ENCODE measurements around the gene SLC9A9.
"Not testable (repeated sequence)": the region's sequence is repeated elsewhere in the genome, so short reads cannot be mapped to it uniquely, and the experiment has no call there.

SLC9A9 gene

DNA sequence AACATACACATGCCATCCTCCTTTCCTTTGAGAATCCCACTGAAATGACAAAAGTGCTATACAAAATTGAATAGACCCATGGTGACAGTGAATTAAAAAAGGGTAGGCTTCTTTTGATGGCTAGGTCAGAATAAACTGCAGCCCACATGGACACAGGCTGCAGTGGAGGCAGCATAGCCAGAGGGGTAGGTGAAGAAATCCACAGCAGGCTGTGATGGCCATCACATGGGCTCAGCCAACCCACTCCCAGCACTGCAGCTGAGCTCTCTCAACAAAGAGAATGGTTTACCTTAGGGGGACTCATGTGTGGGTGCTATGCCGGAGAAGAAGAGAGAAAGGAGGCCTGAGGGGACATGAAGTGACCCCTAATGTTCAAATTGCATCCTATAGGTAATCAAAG is 397.6 kb downstream of the SLC9A9 start:
- no peak for DNase-seq (ENCODE audit: low read depth)

DNA sequence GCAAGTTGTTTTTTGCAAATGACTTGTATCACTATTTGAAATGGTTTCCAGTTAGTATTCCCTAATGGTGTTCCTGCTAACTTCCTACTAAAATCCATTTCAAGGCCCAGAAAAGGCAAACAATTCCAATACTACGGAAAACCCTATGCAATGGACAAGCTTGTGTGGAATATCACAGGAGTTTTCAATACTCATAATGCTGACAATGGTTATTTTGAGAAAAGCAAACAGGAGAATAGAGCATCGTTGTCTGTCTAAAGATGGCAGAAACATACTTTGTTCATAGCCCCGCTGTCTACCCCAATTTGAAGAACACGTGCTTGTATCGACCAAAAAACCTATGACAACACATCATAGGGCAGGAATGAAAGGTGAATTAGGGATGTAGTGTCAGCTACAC is 400.8 kb downstream of the SLC9A9 start:
- no peak for DNase-seq (ENCODE audit: low read depth)

DNA sequence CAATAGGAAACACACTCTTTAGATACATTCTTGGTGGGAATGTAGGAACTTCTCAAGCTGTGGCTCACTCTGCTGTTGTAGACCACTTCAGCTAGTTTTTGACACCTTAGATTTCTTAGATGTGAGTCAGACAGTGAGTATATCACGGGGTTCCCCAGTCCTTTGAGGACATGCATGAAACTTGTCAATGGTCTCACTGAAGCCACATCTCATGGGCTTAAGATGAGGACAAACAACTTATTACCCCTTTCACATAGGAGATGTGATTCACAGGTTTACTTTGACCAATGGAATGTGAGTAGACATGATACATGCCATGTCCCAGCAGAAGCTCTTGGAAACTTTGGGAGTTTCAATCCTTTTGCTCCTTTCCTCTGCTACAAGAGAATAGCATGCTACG is 403.1 kb downstream of the SLC9A9 start:
- DNase-seq (ENCODE audit: low read depth) = no peak

DNA sequence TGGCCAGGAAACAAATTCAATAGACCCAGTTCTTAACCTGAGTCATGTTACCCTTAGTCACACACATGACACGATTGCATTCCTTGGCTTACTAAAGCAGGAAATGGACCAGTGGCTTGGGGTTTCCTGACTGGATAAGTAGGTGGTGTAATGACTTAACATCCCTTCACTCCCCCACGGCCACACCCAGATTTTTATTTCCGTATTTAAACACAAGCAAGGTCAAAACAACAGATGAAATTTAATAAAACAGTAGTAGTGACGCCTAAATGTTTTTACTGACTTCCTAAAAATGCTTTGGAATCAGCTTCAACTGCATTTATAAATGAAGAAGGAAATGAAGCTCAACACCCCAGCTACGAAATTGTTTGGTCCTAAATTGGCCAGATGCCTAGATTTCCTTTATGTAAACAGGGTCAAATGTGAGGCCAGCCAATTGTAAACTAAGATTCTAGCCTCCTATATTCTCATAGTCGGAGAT is 404.4 kb downstream of the SLC9A9 start:
- peak; percentile 20 for DNase-seq (ENCODE audit: low read depth)

DNA sequence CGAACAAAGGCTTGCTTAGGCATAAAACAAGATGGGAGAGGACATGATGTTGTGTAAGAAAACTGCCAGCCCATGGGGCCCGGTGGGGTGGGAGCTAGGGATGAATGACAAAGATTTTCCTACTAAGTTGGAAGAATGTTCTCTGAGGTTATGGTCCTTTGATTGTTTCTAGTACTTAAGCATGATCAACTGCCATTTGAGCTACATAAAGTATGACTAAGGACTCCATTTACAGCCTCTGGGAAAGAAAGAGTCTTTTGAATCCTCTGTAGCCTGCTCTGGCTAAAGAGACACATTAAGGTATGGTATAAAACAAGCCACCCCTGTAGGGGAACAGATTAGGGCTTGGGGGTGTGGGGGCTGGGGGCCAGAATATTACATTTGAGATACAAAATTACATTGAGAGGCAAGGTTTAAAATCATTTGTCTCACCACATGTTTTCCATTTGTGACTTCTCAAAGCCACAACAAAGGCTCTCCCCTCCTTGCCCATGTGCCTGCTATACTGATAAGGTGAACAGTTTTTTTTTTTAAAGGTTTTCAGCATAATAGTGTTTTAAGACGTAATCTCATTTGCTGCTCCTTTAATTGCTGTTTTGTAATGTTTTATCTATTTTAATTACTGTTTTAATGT is 405.3 kb downstream of the SLC9A9 start:
- DNase-seq (ENCODE audit: low read depth) = no peak

DNA sequence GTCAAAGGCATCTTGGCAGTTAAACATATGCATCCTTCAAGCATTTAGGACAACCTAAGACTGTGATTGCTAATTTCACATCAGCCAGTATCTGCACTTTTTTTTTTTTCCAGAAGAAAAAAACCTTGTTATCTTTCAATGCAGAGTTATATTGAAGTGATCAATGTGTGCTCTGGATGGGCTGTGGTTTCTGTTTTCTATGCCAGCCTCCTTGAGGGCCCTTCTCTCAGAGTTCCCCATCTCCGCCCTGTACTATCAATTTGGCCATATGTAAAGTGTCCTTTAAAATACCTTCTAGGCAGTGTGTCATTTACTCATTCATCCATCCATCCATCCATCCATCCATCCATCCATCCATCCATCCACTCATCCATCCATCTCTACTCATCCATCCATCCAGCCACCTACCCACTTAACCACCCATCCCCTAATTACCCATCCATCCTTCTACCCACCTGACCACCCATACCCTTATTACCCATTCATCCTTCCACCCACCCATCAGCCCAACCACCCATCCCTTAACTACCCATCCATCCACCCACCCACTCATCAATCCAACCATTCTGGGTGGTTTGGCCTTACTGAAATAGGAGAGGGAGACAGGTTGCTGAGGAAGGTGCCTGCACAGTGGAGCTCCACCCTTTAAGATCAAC is 406.6 kb downstream of the SLC9A9 start:
- no peak for DNase-seq (ENCODE audit: low read depth)

DNA sequence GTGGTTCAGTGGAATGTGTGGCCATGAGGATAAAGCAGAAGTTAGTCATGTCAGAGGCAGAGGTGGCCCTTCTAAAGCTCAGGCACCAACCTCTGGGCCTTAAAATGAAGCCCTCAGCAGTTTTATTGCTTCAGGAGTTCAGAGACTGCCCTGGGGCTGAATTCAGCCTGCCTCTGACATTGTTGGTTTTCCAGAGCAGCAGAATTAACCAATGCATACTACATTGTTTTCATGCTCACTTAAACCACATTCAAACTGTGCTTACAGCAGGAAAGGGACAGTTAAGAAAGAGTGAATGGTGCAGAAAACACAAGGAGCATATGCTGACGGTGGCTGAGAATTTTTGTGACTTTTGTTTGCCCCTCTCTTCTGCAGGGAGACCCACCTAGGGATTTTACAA is 408.5 kb downstream of the SLC9A9 start:
- no peak for DNase-seq (ENCODE audit: low read depth)

DNA sequence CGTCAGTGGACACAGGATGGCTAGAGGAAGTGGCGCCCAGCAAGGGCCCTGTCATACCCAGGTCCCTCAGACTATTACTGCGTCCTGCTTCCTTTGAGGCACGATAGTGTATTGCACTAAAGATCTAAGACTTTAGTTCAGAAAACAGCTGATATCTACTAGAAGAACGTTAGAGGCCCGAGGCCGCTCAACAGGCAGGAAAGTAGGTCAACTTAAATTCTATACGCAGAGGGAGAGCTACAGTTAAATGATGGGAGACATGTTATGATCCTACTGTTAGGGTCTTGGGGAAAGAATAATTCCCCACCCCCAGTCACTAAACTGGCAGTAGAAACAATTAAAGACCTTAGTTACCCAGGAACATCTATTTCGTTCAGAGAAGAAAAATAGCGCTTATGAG is 410.9 kb downstream of the SLC9A9 start:
- DNase-seq (ENCODE audit: low read depth) = no peak

DNA sequence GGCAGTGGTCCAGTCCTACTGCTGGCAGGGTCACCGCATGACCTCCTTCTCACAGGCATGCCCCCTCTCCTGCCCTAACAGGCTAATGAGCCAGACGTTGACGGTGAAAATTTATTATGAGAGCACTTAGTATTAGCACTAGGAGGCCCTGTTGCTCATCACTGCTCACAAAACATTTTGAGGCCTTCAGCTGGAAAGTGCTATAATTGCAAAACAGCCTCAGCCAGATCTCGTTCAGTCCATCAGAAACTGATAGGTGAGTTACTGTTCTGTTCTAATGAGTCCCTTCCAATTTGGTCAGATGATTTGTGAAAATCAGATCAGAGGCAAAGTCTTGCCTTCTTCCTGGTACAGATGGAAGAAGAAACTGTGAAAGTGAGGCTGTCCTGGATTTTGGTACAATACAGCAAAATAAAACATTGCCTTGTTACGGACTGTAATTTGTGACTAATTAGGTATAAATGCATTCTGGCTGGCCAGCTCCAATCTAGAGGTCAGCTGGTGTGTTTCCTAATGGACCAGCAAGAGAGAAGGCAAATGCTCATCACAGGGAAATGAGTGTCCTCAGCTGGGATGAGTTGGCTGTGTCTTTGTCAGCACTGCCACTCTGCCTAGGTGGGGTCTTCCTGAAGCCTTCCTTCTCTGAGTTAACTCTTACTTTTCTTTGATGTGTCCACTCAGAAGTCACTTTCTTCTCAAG is 411.9 kb downstream of the SLC9A9 start:
- no peak for DNase-seq (ENCODE audit: low read depth)

DNA sequence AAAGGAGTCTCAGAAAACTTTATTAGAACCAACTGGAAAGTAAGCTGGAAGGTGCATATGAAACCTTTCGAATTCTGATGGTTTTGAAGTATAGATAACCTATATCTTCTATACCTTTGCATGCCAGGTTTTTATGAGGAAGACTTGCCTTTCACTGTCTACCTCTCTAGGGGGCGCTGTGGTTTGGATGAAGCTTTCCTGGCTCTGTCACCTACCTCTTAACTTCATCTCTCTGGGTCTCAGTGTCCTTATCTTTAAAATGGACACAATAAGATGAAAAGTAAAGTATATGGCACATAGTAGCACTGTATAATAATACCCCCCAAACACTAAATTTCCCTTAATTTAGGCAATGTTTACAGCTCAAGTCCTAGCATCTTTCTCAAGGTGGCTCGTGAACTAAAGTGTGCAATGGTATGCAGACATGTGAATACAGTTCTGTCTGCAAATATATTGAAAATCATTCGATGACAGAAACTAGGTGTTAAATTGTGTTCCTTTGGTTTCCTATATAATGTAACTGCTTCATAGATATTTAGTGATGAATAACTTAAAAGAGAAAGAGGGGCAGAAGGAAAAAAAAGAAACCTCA is 414.4 kb downstream of the SLC9A9 start:
- DNase-seq (ENCODE audit: low read depth) = no peak

DNA sequence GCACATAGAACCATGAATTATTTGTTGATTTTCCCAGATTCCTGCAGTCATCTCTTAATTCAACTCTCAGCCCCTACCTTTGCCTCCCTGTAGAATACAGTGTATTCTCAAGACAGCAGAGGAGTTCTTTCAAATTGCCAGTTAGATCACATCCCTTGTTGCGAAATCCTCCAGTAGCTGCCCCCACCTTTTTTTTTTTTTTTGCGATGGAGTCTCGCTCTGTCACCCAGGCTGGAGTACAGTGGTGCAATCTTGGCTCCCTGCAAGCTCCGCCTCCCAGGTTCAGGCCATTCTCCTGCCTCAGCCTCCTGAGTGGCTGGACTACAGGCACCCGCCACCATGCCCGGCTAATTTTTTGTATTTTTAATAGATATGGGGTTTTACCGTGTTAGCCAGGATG is 417.0 kb downstream of the SLC9A9 start:
- not testable (repeated sequence) for DNase-seq (ENCODE audit: low read depth)

DNA sequence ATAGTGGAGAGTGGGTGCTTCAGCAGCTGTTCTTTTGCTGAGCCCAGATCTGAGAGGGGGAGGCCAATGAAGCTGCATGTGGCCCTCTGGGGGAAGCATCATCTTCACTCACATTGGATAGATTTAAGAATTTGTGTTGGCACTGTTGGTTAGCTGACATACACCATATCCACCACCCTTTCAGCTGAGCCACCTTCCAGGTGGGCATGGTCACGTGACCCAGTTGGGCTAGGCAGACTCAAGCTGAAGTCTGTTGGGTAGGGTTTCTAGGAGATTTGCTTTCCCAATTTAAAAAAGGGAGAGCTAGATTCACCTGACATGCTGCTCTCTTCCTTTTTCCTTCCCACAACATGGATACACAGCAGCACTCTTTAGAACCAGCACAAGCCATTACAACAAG is 417.7 kb downstream of the SLC9A9 start:
- DNase-seq (ENCODE audit: low read depth) = no peak

DNA sequence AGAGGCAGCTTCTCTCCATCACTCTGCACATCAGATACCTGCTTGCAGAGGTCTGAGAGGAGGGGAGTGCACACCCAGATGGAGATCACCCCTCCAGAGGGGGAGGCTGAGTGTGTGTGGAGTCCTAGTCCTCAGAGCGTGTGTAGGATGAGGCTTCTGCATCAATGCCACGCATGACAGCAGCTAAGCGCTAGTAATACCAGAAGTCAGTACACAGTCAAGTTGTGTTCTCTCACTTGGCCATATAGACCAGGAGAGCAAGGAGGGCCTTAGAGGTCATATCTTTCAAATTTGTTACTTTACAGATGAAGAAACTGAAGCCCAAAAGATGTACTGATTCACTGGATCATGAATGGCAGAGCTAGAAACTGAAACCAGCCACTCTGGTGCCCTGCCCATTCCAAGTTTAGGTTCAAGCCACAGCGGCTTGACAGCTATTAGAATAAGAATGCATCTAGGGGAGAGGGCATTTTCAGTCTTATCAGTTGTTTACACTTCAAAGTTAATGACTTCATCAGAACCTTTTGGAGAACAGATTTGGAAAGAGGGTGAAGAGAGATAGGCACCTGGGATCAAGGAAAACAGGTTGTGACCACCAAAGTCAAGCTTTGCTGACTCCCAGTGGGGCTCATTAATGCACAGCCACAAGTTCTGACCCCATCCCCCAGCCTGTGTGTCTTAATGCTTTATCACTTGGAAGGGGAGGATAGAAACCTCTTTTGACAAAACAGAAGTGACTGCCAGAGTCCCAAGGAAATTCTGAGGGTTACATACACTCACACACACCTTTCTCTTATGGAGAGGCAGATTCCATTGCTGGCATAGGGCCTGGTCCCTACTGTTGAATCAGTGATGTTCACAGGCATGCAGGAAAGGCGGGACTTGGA is 418.4 kb downstream of the SLC9A9 start:
- DNase-seq (ENCODE audit: low read depth) = no peak

DNA sequence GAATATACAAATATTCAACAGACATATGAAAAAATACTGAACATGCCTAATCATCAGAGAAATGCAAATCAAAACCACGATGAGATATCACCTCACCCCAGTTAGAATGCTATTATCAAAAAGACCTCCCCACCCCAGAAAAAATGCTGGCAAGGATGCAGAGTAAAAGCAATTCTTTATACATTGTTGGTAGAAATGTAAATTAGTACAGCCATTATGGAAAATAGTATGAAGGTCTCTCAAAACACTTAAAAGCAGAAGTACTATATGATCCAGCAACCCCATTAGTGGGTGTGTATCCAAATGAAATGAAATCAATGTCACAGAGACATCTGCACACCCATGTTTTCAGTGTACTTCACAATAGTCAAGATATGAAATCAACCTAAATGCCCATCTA is 420.0 kb downstream of the SLC9A9 start:
- DNase-seq (ENCODE audit: low read depth) = no peak

DNA sequence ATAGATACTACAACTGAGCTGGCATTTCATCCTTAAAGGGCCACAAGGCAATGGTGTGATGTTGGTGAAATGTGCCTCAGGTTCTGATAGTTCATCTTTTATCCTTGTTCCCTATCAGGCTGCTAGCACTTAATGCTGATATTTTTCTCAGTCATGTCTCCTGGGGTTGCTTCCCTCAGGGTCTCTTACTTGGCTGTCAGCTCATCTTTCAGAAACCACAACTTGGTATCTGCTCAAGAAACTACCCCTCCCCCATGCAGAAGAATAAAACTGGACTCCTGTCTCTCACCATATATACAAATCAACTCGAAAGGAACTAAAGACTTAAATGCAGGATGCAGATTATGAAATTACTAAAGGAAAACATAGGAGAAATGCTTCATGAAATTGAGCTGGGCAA is 420.6 kb downstream of the SLC9A9 start:
- DNase-seq (ENCODE audit: low read depth) = no peak

DNA sequence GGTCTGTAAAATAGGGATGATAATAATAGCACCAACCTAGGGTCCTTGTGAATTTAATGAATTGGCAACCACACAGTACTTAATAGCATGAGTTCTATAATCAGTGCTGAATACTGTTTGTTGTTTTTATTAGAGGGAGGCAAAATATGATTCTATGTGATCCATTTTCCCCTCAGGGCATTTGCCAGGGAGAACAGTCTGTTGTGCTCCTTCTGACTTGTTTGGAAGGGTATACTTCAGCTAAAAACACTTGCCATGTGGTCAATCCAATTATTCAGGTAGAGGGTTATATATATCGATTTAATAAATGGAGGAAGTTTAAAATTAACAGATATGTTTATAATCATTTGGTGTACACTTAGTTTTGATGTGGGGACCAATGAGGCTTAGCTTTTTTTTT is 423.4 kb downstream of the SLC9A9 start:
- DNase-seq (ENCODE audit: low read depth) = no peak

DNA sequence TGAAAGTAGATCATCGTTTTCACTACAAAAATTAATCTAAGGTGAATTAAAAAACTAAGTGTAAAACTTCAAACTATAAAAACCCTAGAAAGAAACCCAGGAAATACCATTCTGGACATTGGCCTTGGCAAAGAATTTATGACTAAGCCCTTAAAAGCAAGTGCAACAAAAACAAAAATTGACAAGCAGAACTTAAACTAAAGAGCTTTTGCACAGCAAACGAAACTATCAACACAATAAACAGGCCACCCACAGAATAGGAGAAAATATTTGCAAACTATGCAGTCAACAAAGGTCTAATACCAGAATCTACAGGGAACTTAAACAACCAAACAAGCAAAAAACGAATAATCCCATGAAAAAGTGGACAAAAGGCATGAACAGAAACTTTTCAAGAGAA is 426.7 kb downstream of the SLC9A9 start:
- DNase-seq (ENCODE audit: low read depth) = no peak

DNA sequence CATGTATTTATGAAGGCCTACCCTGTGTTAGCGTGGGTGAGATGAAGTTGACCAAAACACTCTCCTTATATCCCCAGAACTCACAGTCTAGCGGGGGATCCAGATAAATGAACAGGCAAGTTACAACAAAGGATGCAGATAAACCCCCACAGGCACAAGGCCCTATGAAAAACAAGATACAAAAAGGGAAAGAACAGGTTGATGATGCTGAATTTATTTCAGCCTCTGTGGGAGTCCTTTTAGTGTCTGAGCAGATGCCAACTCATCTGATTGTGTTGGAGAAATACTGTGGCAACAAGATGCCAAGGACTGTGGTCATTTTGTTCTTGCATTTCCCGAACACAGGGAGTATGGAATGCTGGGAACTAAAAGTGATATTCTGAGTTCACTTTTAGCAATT is 428.7 kb downstream of the SLC9A9 start:
- no peak for DNase-seq (ENCODE audit: low read depth)

DNA sequence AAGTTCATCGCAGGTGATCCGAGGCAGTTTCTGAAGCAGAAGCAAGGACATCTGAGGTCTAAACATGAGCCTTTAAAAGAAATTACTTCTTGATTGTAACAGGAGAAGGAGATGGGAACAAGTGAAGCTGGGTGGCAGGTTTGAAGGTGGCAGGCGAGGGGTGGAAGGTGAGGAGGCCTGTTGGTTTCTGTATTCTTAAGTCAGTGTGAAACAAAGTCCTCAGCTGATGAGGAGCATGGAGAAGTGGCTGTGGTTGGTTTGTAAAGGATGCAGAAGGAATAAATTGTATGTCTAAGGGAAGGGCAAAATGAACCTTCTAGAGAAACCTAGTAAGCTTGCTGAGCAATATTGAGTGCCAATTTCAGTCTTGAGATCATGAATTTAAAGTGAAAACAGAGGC is 429.9 kb downstream of the SLC9A9 start:
- DNase-seq (ENCODE audit: low read depth) = no peak

DNA sequence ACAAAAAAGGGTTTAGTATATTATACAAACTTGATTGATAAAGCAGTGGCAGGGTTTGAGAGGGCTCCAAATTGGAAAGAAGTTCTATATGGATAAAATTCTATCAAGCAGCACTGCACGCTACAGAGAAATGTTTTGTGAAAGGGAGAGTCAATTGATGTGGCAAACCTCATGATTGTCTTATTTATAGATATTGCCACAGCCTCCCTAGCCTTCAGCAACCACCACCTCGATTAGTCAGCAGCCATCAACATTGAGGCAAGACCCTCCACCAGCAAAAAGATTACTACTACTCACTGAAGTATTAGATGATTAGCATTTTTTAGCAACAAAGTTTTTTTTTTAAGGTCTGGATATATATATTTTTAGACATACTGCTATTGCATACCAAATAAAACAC is 432.0 kb downstream of the SLC9A9 start:
- no peak for DNase-seq (ENCODE audit: low read depth)

DNA sequence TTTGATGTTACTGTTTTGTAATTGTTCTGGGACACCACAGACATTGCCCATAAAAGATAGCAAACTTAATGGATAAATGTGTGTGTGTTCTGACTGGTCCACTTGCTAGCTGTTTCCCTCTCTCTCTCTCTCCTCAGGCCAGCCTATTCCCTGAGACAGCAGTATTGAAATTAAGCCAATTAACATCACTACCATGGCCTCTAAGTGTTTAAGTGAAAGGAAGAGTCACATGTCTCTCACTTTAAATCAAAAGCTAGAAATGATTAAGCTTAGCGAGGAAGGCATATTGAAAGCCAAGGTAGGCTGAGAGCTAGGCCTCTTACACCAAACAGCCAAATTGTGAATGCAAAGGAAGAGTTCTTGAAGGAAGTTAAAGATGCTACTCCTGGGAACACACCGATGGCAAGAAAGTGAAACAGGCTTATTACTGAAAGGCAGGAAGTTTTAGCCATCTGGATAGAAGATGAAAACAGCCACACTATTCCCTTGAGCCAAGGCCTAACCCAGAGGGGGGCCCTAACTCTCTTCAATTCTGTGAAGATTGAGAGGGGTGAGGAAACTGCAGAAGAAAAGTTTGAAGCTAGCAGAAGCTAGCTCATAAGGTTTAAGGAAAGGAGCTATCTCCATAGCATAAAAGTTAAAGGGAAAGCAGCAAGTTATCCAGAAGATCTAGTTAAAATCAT is 433.6 kb downstream of the SLC9A9 start:
- DNase-seq (ENCODE audit: low read depth) = no peak

DNA sequence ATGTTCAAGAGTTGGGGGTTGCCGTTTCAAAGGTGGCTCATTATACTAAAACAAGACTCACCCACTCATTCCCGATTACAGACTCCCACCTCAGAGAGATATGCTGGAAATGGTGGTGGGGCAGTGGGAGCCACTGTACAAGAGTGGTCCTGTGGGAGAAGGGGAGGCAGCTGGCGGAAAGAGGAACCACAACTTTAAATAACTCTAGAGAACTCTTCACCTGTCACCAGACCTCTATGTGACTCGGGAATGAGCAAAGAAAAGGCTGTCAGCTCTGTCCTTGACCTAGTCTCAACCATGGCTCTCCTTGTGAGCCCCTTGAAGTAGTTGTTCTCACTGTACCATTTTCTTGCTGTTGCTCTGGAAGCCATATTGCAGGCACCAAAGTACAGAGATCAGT is 434.9 kb downstream of the SLC9A9 start:
- no peak for DNase-seq (ENCODE audit: low read depth)

All from activated T-cell treated with anti-CD3 and anti-CD28 coated beads for 24 hours (primary cell).